ENCODE results near the gene PGLYRP4. TPM values are rescaled to one million over a fixed set of nuclear protein-coding genes. Genes with fewer than 3 reads are reported as not detected.

PGLYRP4 gene
- total RNA-seq, 1 experiment from 2014 or later: not detected

GRCh38 chr1:153293480-153293775 is 55.2 kb downstream of the PGLYRP4 start:
- Histone ChIP-seq H3K4me1 (ENCODE audit: control insufficient read depth, insufficient read depth, low read length) (no peaks in the 10 kb centered on the region), H3K36me3 (ENCODE audit: control insufficient read depth, insufficient read depth, low read length) (no peaks in the 10 kb centered on the region), H3K9me3 (ENCODE audit: control insufficient read depth, insufficient read depth, low read depth, low read length) (no peaks in the 10 kb centered on the region), H3K27ac (ENCODE audit: low read length) (no peak overlapping the region), H3K4me3 (ENCODE audit: low read depth in 2 of 2, low read length in 2 of 2) (no peak overlapping the region), H3K27me3 (ENCODE audit: control insufficient read depth, insufficient read depth, low read length) (no peaks in the 10 kb centered on the region)
- CTCF ChIA-PET: no interaction called here
- ATAC-seq: no peak
- in situ Hi-C loops (cut with HindIII; ENCODE audit: low pct_unique_long_range_greater_than_20kb, low sequenced_read_pairs) (no loop called here), intact Hi-C loops (cut with micrococcal nuclease; ENCODE audit: unreplicated experiment) (no loop called here)
- POLR2A ChIA-PET: no interaction called here
- no peak for DNase-seq (ENCODE audit: low read depth, low spot score)
- no TSS peak for BruUV-seq (replicated peaks)
- TF ChIP-seq REST (IDR thresholded peaks at IDR 0.05; ENCODE audit: insufficient read depth in 1 of 2, low read depth in 2 of 2, low read length in 1 of 2) (no peak), POLR2AphosphoS5 (IDR thresholded peaks at IDR 0.05; ENCODE audit: low read depth, low read length) (no peak)

GRCh38 chr1:153292740-153293479 is 55.7 kb downstream of the PGLYRP4 start:
- Histone ChIP-seq H3K27me3 (ENCODE audit: control insufficient read depth, insufficient read depth, low read length) (no peaks in the 10 kb centered on the region), H3K27ac (ENCODE audit: low read length) (no peak overlapping the region), H3K36me3 (ENCODE audit: control insufficient read depth, insufficient read depth, low read length) (no peaks in the 10 kb centered on the region), H3K9me3 (ENCODE audit: control insufficient read depth, insufficient read depth, low read depth, low read length) (no peaks in the 10 kb centered on the region), H3K4me1 (ENCODE audit: control insufficient read depth, insufficient read depth, low read length) (no peaks in the 10 kb centered on the region), H3K4me3 (ENCODE audit: low read depth in 2 of 2, low read length in 2 of 2) (no peak overlapping the region)
- ChIA-PET POLR2A (no interaction called here), CTCF (no interaction called here)
- BruUV-seq (replicated peaks): no TSS peak
- intact Hi-C loops (cut with micrococcal nuclease; ENCODE audit: unreplicated experiment): no loop called here
- ATAC-seq (no peak), DNase-seq (ENCODE audit: low read depth, low spot score) (no peak)
- in situ Hi-C loops (cut with HindIII; ENCODE audit: low pct_unique_long_range_greater_than_20kb, low sequenced_read_pairs): no loop called here
- TF ChIP-seq CTCF (IDR thresholded peaks at IDR 0.05): no peak
- no peak for TF ChIP-seq REST (IDR thresholded peaks at IDR 0.05; ENCODE audit: insufficient read depth in 1 of 2, low read depth in 2 of 2, low read length in 1 of 2)
- TF ChIP-seq TCF7L2 (IDR thresholded peaks at IDR 0.05; ENCODE audit: low read depth, low read length): no peak
- no peak for TF ChIP-seq POLR2AphosphoS5 (IDR thresholded peaks at IDR 0.05; ENCODE audit: low read depth, low read length)
- no peak for TF ChIP-seq SIN3A (IDR thresholded peaks at IDR 0.05; ENCODE audit: borderline replicate concordance, insufficient read depth, low read depth, low read length)

All from Panc1 (cell line).